ENCODE data around the gene ASB10.

ASB10 gene

DNA sequence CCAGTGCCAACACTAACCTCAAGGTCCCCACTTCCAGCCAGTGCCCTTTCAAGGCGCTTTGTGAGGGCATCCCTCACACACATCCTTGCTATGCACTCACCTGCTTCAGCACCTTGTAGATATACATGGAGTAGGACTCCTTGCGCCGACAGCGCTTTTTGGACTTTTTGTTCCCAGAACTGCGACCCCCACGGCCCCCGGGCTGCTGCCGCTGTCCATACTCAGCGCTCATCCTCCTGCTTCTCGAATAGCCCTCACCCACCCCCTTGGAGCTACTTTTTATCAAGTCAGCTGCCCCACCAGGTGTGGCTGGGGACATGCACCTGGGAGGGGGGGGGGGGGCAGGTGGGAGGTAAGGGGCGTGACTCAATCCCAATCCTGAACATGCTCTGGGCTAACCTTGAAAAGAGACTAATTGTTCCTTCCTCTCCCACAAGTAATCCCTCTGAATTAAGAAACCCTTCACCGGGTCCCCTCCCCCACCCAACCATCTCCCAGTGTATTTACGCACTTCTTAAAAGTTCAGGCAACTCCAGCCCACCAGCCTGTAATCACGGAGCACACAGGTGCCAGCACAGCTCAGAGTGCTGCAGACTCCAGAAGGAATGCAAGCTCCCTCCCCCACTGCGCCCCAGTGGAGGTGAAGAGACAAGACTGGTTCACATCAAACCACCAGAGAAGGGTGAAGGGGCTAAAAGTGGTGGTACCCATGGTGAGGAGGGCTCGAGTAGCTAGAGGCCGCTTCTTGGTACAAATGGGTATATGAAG is 23.2 kb upstream of the ASB10 start, which contains the start of gene H2BK1:
Gene H2BK1, minus strand, starts transcription at position 402 of the 768 bp plus-strand sequence. Its CDS starts 170 bp downstream, at position 232.
- no peak for DNase-seq

DNA sequence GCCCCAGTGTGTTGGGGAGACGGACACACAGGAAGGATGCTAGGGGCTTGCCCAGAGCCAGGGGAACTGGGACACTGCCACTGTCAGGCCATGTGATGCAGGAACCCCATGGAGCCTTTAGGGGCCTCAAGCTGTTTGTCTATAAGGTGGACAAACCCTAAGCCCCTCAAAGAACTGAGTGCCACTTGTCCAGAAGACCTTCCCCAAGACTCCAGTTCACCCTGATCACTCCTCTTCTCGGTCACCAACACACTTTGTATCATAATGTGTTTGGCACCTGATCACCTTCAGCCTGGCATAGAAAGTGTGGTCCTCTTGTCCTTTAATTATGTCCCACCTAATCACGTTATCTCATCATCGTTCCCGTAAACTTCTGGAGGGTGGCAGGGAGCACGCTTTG is 22.5 kb upstream of the ASB10 start:
- DNase-seq: no peak

DNA sequence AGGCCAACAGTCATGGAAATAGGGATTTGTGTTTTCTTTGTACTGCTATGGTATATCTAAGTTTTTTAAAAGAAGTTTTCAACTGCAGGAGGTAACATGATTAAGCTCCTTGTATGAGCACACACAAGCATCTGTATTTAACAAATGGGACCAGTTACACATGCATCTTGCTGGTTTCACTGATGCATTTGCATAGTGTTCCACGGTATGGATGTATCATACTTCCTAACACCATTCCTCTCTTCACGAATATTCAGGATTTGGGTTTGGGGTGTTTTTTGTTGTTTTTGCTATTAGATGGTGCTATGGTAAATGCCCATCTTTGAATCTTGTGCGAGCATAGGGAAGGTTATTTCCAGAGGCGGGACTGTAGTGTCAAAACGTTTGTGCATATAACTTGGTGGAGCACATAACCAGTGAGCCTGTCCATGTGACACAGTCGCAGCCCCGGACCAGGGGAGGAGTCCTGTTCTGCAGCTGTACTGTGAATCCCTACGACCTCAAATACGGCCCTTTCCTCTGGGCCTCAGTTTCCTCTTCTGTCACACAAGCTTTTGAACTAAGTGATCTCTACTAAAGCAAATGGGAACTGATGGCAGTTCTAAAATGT is 21.3 kb upstream of the ASB10 start:
- no peak for DNase-seq

DNA sequence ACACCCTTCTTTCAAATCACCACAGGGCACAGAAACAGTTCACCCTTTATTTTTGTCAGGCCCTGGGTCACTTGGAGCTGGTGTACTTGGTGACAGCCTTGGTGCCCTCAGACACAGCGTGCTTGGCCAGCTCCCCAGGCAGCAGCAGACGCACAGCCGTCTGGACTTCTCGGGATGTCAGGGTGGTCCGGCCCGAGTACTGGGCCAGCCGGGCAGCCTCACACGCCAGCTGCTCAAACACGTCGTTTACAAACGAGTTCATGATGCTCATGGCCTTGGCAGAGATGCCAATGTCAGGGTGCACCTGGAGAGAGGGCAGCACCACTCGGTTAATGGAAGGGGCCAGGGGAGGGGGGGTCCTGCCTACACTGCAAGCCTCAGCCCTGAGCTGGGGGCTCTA is 20.8 kb upstream of the ASB10 start:
- no peak for DNase-seq

DNA sequence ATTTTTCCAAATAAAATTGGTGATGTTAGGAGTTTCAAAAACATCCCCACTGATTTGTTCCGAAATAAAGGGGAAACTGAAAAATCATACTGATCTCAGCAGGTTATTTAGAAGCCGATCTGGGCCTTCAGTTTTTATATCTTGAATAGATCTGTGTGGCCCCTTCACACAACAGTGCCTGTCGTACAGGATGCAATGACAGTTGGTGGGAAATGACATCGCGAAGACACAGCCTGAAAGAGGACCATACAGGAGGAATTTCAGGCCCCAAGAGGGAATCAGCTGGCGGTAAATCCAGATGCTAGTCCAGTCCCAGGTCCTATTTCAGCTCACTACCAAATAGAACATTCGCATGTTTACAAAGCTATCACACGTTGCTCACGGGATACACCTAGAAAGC is 20.3 kb upstream of the ASB10 start:
- no peak for DNase-seq

DNA sequence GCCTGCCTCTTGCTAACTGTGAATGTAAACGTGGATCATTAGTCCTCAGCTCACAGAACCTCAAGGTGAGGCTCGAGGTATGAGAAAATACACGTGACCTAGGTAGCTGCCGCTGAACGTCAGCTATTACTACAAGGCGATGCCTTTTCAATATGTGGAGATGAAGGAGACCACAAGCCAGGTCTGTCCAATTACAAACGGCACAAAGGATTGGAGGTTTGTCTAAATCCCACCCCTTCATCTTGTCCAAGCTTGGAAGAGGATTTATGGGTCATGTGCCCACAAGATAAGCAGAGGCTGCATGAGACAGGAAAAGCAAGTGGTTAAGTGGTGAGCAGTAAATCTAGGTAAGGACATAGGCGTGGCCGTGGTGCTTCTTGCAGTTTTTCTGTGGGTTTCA is 19.9 kb upstream of the ASB10 start:
- DNase-seq: no peak

DNA sequence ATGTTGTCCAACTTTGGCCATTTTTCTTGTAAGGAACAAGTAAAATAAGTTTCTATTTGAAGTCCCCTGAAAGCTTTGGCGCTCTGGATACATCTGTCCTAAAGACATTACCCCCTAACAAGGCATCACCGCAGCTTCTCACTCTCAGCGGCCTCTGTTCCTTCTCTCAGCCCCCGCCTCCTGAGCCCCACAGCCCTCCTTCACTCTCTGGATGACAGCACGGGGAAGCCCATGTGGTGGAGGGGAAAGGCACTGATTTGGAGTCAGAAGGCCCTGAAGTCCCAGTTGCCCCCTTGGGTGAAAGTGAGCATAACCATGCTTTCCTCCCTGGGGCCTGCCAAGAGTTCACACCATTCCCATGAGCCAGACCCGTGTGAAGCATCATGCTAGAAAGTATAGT is 18.7 kb upstream of the ASB10 start:
- no peak for DNase-seq

DNA sequence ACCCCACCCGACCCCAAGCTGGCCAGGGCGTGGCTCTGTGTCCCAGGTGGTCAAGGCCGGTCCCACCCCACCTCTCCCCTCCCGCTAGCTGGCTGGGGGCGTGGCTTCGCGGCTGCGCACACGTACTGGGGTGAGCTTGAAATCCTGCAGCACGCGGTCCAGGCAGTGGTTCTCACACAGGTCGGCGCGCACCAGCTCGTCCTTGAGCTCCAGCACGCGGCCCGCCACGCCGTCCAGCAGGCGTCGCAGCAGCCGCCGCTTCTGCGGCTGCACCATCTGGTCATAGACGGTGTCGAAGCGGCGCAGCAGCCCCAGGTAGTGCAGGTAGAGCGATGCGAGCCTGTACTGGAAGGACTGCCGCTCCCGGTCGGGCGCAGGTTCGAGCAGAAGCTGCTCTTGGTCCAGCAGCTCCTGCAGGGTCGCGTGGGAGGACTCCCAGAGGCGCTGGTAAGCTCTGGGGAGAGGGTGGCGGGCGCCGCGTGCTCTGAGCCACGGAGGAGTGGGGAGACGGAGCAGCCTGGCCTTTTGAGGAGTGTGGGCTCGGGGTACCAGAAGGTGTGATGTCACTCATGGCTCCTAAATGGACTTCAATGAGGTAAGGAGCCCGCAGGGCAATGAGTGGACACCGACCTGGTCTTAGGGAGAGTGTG is 17.5 kb upstream of the ASB10 start:
- DNase-seq: no peak

DNA sequence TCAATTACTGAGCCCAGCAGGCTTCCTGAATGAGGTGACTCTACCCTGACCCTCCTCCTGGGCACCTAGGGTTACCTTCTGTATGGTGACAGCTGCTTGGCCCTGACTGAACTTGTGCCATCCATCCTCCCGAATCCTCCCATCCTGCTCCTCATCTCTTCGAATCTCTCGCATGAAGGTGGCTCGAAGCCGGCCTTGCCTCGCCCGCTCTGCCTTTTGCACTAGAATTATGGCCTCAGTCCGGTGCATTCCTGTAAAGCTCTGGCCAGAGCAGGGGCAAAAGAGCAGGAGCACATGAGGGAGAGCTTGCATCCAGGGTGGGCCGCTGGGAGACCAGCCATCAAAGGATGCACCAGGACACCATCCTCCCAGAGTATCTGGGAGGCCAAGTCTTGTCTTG is 15.8 kb upstream of the ASB10 start:
- DNase-seq: no peak

DNA sequence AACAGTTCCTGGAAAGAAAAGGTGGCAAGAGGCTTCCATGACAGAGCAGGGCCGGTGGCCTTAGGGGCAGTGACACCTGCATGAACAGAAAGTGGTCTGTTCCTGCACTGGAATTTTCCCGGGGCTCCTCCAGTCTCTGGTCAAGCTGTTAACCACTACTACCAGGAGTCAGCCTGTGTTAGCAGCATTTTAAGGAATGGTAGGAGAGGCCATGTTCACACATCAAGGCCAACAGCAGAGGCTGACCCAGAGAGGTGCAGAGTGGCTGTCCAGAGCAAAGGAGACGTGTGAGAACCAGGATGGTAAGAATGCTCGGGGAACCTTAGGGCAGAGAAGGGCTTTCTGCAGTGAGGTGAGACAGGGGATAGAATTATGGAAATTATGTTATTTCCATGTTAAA is 14.7 kb upstream of the ASB10 start:
- DNase-seq: no peak

DNA sequence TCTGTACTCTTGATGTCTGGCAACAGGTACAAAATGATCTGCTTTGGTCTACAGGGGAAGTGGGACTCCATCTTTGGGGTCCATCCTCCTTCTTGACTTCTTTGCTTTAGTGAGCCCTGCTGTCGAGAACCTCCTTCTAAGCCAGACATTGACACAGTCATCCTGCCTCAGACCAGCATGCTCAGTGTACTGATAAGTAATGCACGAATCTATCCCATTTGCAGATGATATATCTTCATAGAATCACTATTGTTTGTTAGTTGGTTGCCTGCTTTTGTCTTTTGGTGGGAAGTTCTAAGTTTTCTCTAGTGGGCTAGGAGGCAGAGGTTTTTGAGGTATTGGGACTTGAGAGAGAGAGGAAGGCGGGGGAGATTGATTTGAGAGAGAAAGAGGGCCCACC is 14.3 kb upstream of the ASB10 start:
- no peak for DNase-seq

DNA sequence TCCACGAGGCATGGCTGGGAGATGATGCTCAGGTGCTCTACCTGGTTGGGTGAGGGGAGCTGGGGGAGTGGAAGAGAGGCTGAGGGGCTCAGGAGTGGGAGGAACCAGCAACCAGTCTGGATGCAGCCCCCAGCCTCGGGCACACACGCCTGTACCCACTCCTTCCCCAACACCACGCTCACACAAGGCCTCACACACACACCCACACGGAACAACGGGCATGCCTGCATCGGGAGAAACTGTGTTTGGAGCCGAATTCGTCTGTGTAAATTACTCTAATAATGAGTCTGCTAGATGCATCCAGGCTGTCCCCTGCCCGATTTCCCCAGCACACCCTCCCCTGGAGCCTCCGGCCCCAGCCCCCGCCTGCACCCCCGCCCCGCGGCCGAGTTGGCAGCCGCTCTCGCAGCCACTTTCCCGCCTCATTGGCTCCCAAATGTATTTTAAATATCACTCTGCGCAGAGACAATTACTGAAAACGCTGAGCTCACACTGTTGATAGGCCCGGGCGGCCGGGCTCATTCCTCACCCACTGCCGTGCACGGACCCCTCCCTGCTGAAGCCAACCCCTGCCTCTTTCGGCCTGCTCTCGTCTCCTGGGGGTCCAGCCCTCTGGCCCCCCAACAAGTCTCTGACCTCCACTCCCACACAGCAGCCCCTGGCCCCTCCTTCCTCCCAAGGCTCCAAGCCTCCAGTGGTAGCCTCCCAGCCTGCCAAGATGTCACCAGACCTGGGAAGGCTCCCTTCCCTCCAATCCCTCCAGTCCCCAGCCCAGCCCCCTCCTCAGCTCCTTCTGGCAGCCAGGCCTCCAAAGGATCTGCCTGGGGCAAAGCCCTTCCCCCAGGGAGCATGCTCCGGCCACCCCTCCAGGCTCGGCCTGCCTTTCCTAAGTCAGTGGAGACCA is 12.1 kb upstream of the ASB10 start:
- no peak for DNase-seq

DNA sequence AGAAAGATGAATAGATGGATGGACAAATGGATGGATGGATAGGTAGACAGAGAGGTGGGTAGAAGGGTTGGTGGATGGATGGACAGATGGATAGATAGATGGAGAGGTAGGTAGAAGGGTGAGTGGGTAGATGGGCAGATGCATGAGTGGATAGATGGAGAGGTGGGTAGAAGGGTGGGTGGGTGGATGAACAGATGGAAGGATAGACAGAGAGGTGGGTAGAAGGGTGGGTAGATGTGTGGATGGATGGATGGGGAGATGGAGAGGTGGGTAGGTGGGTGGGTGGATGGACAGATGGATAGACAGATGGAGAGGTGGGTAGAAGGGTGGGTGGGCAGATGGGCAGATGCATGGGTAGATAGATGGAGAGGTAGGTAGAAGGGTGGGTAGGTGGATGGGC is 10.9 kb upstream of the ASB10 start:
- DNase-seq: no peak

DNA sequence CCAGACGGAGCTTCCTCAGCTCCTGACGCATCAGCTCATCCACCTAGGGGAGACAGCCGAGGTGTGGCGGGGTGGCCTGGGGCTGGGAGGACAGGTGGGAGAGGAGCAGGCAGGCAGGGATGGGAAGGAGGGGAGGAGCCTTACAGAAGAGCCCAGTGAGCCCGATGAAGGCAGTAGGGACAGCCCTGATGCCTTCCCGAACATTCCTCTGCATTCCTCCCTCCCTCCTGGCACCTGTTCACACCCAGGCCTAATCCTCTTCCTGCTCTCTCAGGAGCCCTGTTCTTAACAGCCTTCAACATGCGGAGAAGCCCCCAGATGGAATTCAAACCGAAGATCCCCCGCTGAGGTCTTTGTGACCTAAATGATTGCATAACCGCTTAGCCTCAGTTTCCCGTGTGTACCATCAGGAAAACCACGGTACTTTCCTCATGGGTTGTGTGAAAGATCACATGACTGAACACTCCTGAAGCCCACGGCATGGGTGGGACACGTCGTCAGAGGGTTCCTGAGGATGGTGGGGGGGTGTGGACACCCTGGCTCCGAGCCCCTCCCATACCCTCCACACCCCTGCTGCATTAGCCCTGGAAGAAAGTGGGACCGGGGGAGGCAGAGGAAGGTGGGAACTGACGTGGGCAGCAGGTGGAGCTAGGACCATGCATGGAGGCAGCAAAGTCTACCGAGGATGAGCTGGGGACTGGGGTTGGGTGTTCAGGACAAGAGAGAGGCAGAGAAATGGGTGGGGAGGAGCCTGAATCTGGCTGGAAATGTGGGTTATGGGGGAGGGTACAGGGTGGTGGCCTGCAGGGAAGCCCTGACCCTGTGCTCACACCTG is 8.8 kb upstream of the ASB10 start:
- no peak for DNase-seq

DNA sequence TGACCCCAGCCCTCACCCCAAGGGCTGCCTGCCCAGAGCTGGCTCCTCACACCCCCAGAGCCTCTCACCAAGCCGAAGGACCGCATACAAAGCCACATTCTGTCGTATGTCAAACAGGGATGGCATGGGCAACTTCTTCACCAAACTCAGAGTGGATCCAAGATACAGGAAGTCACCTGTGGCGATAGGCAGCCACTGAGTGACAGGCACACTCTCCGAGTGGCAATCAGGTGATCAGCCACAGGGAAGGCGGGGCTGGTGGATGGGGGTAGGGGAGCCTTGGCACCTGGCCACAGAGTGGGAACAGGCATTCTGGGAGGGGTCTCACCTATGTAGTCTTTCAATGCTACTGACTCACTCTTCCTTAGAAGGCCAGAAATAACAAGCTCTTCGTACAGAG is 7.1 kb upstream of the ASB10 start:
- no peak for DNase-seq

DNA sequence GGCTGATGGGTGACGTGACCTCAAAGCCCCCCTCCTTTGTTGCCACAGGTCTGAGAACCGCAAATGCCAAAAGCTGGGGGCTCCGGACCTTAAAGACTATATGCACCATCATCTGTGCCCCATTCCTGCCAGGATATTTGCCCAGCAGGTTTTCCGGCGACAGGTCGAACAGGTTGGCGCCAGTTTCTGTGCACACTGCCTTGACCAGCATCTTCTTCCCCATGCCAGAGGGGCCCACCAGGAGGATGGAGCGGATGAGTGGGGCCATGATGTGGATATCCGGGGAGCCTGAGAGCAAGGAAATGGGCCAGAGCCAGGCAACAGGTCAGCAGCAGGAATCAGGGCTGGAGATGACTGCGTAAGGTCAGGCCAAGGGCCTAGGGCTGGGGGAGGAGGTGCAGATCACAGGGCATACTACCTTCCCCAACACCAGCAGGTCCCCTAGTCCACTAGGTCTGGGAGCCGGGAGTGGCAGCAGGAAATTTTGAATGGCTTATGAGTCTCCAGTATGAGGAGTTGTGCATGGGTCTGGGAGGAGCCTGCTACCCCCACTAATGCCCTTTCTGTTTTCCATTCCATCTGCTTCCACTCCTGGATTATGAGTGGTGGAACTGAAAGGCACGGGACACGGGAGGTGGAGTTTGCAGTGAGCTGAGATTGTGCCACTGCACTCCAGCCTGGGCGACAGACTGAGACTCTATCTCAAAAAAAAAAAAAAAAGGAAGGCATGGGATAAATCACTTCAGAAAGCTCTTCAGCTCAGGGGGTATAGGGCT is 6.3 kb upstream of the ASB10 start:
- DNase-seq: no peak

DNA sequence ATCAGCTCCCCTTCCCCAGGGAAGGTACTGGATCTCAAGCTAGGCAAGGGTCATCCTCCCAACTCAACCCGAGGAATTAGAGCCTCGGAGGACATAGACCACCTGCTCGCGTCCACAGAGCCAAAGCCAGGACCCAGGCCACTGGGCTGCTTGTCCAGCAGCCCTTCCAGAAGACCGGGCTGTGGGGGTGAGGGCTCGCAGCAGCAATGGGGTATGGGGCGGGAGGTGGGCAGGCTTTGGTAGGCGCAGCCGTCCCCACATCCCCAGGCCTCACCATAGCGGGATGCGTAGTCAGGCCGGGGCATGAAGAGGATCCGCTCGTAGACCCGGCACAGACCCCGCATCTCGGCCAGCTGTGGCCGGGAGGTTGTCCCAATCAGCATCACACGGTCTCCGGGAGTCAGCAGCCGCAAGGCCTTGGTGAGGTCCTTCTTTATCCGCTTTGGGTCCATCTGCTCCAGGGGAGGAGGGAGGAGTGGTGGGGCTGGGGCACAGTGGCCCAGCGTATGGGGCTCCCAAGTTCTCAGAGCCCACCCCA is 5.0 kb upstream of the ASB10 start:
- no peak for DNase-seq

DNA sequence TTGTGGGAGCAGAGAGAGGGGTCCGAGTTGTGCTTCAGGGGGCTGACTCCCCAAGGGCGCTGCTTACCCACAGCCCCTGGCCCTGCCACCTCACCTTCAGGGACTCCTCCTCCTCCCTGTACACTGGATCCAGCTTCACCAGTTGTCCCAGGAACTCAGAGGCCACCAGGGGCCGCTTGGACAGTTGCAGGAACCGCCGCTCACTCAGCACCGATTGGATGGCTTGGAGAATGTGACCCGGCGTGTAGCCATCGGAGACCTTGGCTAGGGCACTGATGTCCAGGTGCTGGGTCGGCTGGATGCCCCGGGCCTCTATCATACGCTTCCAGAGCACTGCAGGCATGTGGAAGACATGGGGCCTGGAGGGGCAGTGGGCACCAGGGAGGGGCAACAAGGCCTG is 4.5 kb upstream of the ASB10 start:
- DNase-seq: no peak

DNA sequence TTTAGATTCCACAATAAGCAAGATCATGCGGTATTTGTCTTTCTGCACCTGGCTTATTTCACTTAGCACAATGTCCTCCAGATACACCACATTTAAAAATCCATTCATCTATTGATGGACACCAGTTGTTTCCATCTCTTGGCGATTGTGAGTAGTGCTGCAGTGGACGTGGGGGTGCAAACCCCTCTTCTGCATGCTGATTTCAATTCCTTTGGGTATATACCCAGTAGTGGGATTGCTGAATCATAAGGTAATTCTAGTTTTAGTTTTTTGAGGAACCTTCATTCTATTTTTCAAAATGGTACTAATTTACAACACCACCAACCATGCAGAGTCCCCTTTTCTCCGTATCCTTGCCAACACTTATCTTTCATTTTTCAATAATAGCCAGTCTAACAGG is 2.0 kb upstream of the ASB10 start:
- no peak for DNase-seq

DNA sequence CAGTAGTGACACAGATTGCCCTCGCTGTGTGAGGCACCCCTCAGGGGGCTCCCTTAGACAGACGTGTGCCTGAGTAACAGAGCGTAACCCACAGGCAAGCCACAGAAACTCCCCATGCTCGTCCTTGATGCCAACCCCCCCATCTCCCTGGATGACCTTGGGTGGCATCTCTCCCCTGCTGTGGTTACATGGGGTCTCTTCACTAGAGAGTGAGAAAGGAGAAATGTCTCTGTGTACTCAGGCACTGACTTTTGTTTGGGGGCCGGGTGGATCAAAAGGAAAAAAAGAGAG is 1.1 kb upstream of the ASB10 start:
- DNase-seq: no peak
